ENCODE measurements around the gene PACRG.

- no peak for TF ChIP-seq POLR2AphosphoS5 (IDR thresholded peaks at IDR 0.05; ENCODE audit: low read depth, low read length)
- TF ChIP-seq REST (IDR thresholded peaks at IDR 0.05; ENCODE audit: insufficient read depth in 1 of 2, low read depth in 2 of 2, low read length in 2 of 2): no peak
- TF ChIP-seq TAF1 (IDR thresholded peaks at IDR 0.05; ENCODE audit: borderline replicate concordance, insufficient read depth, low read length): no peak
Observed at GRCh38 chr6:162684961-162685360, 42.8 kb upstream of the PACRG start.
